ENCODE measurements around the gene NOD2. TPM values are rescaled to one million over a fixed set of nuclear protein-coding genes. Genes with fewer than 3 reads are reported as not detected.

Gene NOD2
- total RNA-seq, 6 donors from 2014 or later, result 8.5 to 27.2 (median 11.2) TPM

DNA sequence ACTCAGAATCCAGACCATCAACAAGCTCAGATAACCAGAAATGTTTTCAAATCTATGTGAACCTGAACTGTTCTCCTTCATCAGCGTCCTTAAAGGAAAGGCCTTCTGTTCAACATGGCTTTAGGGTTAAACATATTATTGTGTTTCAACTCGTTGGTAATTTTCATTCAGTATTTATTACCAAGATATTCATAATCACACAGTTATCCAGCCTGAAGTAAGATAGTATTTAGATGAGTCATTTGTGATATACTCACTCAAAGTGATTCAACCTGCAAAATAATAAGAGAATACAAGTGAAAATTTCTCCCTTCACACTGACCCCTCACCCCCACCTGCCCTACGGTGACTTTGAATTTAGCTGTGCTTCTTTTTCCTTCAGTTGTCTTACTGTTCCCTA is 51.5 kb downstream of the NOD2 start:
- Histone ChIP-seq H3K27ac (peak overlapping the region in 1 of 4 donors; percentile 98), H3K4me3 (no peak overlapping the region), H3K27me3 (no peaks in the 10 kb centered on the region), H3K36me3 (peaks cover 0 to 20% (median 0%) of the 10 kb centered on the region in 4 donors), H3K9me3 (no peaks in the 10 kb centered on the region), H3K4me1 (peaks cover 40 to 57% (median 50%) of the 10 kb centered on the region in 4 donors)
- DNase-seq, result no peak
- WGBS, 2 donors, result 56 to 67% methylated on average over 3 of the region's 3 CpGs
- TF ChIP-seq EP300 (IDR thresholded peaks at IDR 0.05) (no peak), POLR2A (IDR thresholded peaks at IDR 0.05) (no peak), POLR2AphosphoS5 (IDR thresholded peaks at IDR 0.05) (no peak)
- TF ChIP-seq, protein P1, sequence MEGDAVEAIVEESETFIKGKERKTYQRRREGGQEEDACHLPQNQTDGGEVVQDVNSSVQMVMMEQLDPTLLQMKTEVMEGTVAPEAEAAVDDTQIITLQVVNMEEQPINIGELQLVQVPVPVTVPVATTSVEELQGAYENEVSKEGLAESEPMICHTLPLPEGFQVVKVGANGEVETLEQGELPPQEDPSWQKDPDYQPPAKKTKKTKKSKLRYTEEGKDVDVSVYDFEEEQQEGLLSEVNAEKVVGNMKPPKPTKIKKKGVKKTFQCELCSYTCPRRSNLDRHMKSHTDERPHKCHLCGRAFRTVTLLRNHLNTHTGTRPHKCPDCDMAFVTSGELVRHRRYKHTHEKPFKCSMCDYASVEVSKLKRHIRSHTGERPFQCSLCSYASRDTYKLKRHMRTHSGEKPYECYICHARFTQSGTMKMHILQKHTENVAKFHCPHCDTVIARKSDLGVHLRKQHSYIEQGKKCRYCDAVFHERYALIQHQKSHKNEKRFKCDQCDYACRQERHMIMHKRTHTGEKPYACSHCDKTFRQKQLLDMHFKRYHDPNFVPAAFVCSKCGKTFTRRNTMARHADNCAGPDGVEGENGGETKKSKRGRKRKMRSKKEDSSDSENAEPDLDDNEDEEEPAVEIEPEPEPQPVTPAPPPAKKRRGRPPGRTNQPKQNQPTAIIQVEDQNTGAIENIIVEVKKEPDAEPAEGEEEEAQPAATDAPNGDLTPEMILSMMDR (IDR thresholded peaks at IDR 0.05), result no peak
- ATAC-seq (ENCODE audit: low FRiP score in 2 of 2), result no peak

DNA sequence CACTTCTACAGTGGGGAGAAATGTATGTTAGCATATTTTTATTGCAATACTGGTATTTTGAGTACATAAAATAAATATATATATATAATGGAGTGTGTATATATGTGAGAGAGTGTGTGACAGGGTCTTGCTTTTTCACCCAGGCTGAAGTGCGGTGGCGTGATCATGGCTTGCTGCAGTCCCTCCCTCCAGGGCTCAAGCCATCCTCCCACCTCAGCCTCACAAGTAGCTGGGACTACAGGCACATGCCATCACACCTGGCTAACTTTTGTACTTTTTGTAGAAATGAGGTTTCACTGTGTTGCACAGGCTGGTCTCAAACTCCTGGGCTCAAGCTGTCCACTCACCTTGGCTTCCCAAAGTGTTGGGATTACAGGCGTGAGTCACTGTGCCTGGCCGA is 52.5 kb downstream of the NOD2 start:
- TF ChIP-seq, protein P1 (IDR thresholded peaks at IDR 0.05), result no peak
- TF ChIP-seq POLR2AphosphoS5 (IDR thresholded peaks at IDR 0.05) (no peak), EP300 (IDR thresholded peaks at IDR 0.05) (no peak), POLR2A (IDR thresholded peaks at IDR 0.05) (no peak)
- H3K4me1 ChIP-seq, result peaks cover 36 to 58% (median 48%) of the 10 kb centered on the region in 4 donors
- DNase-seq, result no peak
- no peaks in the 10 kb centered on the region for H3K9me3 ChIP-seq
- no peaks in the 10 kb centered on the region for H3K27me3 ChIP-seq
- H3K36me3 ChIP-seq, result peaks cover 0 to 21% (median 0%) of the 10 kb centered on the region in 4 donors
- peak overlapping the region in 1 of 4 donors; percentile 52 for H3K27ac ChIP-seq
- 87 to 88% methylated on average over 4 of the region's 4 CpGs for WGBS, 2 donors
- no peak overlapping the region for H3K4me3 ChIP-seq
- ATAC-seq (ENCODE audit: low FRiP score in 2 of 2), result no peak

DNA sequence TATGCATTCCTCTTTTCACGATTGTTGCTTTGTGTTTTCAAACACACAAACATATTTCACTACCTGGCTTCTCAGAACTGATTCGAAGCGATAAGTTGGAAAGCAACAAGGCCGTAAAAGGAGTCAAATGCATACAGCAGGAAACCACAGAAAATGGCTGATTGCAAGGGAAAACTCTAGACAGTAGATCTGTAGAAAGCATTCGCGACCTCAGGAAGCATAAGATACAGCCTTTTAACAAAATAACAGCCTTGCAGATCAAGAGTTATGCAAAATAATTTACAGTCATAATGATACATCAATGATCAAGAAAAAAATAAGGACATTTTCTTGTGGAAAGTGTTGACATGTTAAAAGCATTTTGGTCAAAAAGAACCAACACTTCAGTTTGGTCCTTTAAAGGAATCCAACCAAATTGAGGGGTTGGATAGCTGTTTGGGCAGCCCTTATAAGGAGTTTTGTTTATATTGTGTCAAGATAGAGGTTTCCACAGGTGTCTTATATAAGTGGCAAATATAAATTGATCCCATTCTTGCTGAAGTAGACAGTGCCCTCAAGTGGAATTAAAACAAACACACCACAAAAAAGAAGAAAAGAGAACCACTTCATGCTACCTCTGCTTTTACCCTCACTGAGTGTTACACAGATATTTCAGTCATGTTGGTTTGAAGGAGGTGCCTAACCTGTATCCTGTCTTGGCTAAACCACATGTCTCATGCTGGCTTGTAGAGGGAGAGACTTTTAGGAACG is 54.0 kb downstream of the NOD2 start:
- TF ChIP-seq, protein P1 (IDR thresholded peaks at IDR 0.05), result peak in 4 of 6 experiments; percentile 21 to 51 (median 32)
- no peak for TF ChIP-seq POLR2A (IDR thresholded peaks at IDR 0.05)
- TF ChIP-seq POLR2AphosphoS5 (IDR thresholded peaks at IDR 0.05), result no peak
- no peak for TF ChIP-seq EP300 (IDR thresholded peaks at IDR 0.05)
- no peaks in the 10 kb centered on the region for H3K27me3 ChIP-seq
- WGBS, 2 donors, result 48 to 57% methylated on average over 7 of the region's 7 CpGs
- peak overlapping the region in 2 of 4 donors; percentile 24 to 28 for H3K27ac ChIP-seq
- H3K36me3 ChIP-seq, result peaks cover 0 to 32% (median 0%) of the 10 kb centered on the region in 4 donors
- ATAC-seq (ENCODE audit: low FRiP score in 2 of 2) (peak; percentile 53 to 57), DNase-seq (no peak)
- no peak overlapping the region for H3K4me3 ChIP-seq
- H3K4me1 ChIP-seq, result peaks cover 35 to 53% (median 43%) of the 10 kb centered on the region in 4 donors
- no peaks in the 10 kb centered on the region for H3K9me3 ChIP-seq

DNA sequence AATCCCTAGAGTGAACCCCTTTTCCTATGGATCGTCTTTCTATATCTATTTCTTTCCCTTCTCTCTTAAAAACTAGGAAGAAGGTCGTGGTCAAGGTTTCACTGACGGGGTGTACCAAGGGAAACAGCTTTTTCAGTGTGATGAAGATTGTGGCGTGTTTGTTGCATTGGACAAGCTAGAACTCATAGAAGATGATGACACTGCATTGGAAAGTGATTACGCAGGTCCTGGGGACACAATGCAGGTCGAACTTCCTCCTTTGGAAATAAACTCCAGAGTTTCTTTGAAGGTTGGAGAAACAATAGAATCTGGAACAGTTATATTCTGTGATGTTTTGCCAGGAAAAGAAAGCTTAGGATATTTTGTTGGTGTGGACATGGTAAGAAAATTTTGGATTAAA is 58.1 kb downstream of the NOD2 start:
- ATAC-seq (ENCODE audit: low FRiP score in 2 of 2), result no peak
- WGBS, 2 donors, result 60 to 69% methylated on average over 6 of the region's 6 CpGs
- no peak for DNase-seq
- peak overlapping the region in 1 of 4 donors; percentile 6 for H3K27ac ChIP-seq
- TF ChIP-seq, protein P1 (IDR thresholded peaks at IDR 0.05), result no peak
- no peak for TF ChIP-seq POLR2A (IDR thresholded peaks at IDR 0.05)
- no peak for TF ChIP-seq POLR2AphosphoS5 (IDR thresholded peaks at IDR 0.05)
- TF ChIP-seq EP300 (IDR thresholded peaks at IDR 0.05), result no peak
- peaks cover 11 to 18% (median 13%) of the 10 kb centered on the region in 4 donors for H3K4me1 ChIP-seq
- H3K9me3 ChIP-seq, result no peaks in the 10 kb centered on the region
- no peaks in the 10 kb centered on the region for H3K27me3 ChIP-seq
- H3K4me3 ChIP-seq, result no peak overlapping the region
- H3K36me3 ChIP-seq, result peaks cover 0 to 50% (median 8%) of the 10 kb centered on the region in 4 donors

Measured in upper lobe of left lung (tissue), 6 donors.